Measurements from ENCODE around the gene NFASC. TPM values are rescaled to one million over a fixed set of nuclear protein-coding genes. Genes with fewer than 3 reads are reported as not detected.

The NFASC gene
- total RNA-seq, 4 donors from 2014 or later, result 0.68 to 2.8 (median 1.7) TPM

DNA sequence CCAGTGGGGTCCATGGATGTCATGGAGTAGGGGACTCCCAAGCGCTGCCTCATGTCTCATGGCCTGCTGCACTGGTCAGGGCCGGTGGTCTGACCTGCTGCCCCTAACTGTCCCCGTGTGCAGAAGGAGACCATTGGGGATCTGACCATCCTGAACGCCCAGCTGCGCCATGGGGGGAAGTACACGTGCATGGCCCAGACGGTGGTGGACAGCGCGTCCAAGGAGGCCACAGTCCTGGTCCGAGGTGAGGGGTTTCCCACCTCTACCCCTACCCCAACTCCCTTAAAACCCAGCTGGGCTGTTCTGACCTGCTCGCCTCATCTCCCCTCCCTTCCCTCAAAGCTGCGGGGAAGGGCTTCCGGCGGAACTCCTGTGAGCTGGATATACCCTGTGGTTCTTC is 195.0 kb downstream of the NFASC start:
- TF ChIP-seq, protein P1, sequence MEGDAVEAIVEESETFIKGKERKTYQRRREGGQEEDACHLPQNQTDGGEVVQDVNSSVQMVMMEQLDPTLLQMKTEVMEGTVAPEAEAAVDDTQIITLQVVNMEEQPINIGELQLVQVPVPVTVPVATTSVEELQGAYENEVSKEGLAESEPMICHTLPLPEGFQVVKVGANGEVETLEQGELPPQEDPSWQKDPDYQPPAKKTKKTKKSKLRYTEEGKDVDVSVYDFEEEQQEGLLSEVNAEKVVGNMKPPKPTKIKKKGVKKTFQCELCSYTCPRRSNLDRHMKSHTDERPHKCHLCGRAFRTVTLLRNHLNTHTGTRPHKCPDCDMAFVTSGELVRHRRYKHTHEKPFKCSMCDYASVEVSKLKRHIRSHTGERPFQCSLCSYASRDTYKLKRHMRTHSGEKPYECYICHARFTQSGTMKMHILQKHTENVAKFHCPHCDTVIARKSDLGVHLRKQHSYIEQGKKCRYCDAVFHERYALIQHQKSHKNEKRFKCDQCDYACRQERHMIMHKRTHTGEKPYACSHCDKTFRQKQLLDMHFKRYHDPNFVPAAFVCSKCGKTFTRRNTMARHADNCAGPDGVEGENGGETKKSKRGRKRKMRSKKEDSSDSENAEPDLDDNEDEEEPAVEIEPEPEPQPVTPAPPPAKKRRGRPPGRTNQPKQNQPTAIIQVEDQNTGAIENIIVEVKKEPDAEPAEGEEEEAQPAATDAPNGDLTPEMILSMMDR (IDR thresholded peaks at IDR 0.05; ENCODE audit: low read depth), result no peak

DNA sequence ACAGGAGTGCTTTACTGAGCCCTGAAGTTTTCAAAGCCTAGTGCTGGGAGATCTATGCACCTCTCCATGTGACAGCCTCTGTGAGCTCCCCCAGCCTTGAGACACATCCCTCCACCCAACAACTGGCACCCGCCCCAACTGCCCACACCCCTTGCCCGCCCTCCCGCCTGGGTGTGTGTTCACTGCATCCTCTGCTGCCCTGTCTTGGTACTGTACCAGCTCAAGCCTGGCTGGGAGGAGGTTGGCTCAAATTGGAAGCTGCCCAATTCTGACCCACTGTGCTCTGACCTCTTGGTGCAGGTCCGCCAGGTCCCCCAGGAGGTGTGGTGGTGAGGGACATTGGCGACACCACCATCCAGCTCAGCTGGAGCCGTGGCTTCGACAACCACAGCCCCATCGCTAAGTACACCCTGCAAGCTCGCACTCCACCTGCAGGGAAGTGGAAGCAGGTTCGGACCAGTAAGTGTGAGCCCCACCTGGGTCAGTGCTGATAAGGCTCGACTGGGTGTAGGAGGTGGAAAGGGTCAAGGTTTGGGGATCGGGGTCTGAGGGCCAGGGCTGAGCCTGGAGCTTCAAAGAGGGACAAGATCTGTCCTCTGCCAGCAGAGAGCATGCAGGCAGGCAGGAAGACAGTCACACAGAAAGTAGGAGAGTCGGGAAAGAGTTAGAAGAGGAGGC is 195.6 kb downstream of the NFASC start:
- TF ChIP-seq, protein P1 (IDR thresholded peaks at IDR 0.05; ENCODE audit: low read depth), result no peak

DNA sequence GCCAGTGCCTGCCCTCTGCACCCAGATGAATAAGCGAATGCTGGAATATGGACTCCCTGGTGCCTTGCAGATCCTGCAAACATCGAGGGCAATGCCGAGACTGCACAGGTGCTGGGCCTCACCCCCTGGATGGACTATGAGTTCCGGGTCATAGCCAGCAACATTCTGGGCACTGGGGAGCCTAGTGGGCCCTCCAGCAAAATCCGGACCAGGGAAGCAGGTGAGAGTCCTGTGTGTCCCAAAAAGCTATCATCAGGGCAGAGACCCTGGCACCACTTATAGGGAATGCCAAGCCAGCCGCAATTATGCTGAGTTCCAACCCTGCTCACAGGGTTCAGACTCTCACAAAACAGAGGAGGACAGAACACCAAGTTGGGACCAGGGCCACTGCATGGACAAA is 196.4 kb downstream of the NFASC start:
- TF ChIP-seq, protein P1 (IDR thresholded peaks at IDR 0.05; ENCODE audit: low read depth), result no peak

DNA sequence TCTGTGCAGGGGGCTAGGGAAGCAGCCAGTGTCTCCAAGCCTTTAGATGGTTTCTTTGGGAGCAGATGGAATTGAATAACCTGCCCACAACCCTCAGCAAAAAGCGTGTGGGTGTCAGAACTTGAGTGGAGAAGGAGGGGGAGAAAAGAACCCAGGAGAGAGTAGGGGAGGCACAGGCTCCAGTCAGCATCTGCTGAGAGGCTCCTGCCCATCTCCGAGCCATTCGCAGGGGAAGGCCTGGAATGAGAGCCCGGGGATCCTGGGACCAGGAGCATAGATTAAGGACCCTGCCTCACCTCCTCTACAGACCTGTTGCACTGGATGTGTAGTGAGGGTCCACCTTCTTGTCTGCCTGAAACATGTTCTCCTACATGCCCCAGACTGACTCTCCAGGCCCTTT is 197.3 kb downstream of the NFASC start:
- TF ChIP-seq, protein P1 (IDR thresholded peaks at IDR 0.05; ENCODE audit: low read depth), result no peak

DNA sequence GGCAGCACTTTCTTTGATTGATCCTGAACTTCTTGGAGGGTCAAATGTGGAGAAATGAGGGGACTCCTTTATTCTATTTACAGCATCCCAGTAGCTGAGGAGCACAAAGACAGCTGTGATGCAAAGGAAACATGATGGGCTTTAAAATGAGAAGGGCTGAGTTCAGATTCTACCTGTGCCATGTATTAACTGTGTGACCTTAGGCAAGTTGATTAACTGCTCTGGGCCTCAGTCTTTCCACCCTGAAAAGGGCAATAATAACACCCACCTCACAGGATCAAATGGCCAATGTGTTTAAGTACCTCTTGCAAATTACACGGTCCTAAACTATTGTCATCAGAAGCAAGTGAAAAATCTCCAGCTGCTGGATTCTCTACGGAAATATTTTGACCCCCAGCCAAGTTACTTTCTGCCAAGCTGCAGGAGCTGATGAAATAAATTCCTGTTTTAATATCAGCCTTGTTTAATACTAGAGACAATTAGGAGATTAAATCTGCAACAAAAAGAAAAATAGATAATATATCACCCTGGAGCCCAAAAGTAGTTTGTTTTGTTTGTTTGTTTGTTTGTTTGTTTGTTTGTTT is 197.9 kb downstream of the NFASC start:
- TF ChIP-seq, protein P1 (IDR thresholded peaks at IDR 0.05; ENCODE audit: low read depth), result no peak

DNA sequence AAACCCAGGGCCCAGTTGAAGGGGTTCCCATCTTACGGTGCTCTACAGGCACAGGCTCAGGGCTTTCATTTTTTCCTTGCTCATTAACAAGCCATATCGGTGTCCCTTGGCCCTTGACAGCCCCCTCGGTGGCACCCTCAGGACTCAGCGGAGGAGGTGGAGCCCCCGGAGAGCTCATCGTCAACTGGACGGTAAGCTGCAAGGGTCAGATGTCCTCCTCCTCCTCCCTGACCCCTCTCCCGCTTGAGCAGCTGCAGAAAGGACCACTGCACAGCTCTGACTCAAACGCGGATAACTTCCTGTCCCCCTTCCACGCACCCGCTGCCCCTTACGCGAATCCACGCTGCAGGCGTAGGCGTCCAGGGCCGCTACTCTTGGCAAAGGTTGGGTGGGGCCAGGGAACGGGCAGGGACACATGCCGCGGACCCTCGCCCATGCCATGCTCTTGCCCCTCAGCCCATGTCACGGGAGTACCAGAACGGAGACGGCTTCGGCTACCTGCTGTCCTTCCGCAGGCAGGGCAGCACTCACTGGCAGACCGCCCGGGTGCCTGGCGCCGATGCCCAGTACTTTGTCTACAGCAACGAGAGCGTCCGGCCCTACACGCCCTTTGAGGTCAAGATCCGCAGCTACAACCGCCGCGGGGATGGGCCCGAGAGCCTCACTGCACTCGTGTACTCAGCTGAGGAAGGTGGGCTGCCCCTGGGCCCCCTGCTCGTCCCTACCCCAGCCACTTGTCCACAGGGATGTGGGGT is 198.9 kb downstream of the NFASC start:
- TF ChIP-seq, protein P1 (IDR thresholded peaks at IDR 0.05; ENCODE audit: low read depth), result no peak

DNA sequence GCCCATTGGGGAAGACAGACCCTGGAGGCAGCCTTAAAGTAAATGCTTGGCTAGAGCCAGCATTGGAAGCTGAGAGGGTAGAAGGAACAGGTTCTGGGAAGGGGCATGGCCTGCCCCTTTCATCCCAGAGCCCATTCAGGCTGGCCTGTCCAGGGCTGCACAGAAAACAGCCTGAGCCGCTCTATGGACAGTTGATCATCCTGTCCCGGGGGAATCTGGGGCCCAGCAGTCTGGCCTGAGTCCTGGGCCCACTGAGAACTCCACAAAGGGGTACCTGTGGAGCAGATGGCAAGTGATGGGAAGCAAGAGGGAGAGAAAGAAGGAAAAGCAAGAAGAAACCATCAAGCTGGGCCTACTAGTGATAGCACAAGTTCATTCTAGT is 200.4 kb downstream of the NFASC start:
- TF ChIP-seq, protein P1 (IDR thresholded peaks at IDR 0.05; ENCODE audit: low read depth), result no peak
